A673 (cell line): Measurements from ENCODE around the gene IQCC.

Experiments
- CTCF ChIP-seq: fragments of 300-800, 200-600 bp; sonication (generic); conservative IDR thresholded peaks from 2 replicates; pipeline ENCODE4 v1.5.1; 2017; ENCODE audit warnings: low read depth, mild to moderate bottlenecking, antibody characterized with exemption, low read length, moderate library complexity, mixed read lengths
- EZH2 ChIP-seq: fragments of 200-600 bp; sonication (generic); IDR thresholded peaks from 2 replicates; pipeline ENCODE4 v1.6.1; 2017; ENCODE audit warnings: borderline replicate concordance, low read depth, mild to moderate bottlenecking, mixed read lengths, antibody characterized with exemption, low read length; ENCODE audit not compliant: poor library complexity, severe bottlenecking

GRCh38 chr1:32170991-32171390, 34.5 kb upstream of the IQCC start:
- TF ChIP-seq CTCF, result no peak
- no peak for TF ChIP-seq EZH2
